GM12878 (cell line): ENCODE results near the gene COX6B1. TPM values are rescaled to one million over a fixed set of nuclear protein-coding genes. Genes with fewer than 3 reads are reported as not detected.

ENCODE experiments used
- ATAC-seq: fragments of 200-7000 bp; cut with Tn5 transposase; 3 replicates; pipeline ENCODE4 v1.9.1; 2020; ENCODE audit warnings: mild to moderate bottlenecking, moderate library complexity
- BruUV-seq: library from RNA; stranded (reverse); fragments of 400-500 nt; replicated peaks from 2 replicates; lab custom pipeline; 2021; lab: Mats Ljungman, UMichigan
- CTCF ChIA-PET: fragments of 300-600 bp; sonication (Branson Sonifier 250); formaldehyde crosslinking; extraction: SDS; loops from one replicate; lab custom pipeline; 2021; ENCODE audit warnings: inconsistent platforms; lab: Yijun Ruan, JAX
- POLR2A ChIA-PET: fragments of 350-600 bp; formaldehyde crosslinking; extraction: SDS; loops from one replicate; lab custom pipeline; 2021; ENCODE audit warnings: inconsistent platforms; lab: Charles Lee
- RAD21 ChIA-PET: fragments of 300-600 bp; sonication (Branson Sonifier 250); formaldehyde crosslinking; loops from one replicate; lab custom pipeline; 2023; ENCODE audit warnings: antibody characterized with exemption; ENCODE audit not compliant: unreplicated experiment; lab: Charles Lee
- SMC1A ChIA-PET: fragments of 300-600 bp; sonication (Branson Sonifier 250); formaldehyde crosslinking; loops from one replicate; lab custom pipeline; 2023; ENCODE audit not compliant: unreplicated experiment, uncharacterized antibody; lab: Charles Lee
- DNase-seq: peaks from one replicate; pipeline ENCODE4 v3.0.0-alpha.2; 2011; ENCODE audit warnings: low read depth, low spot score
- FAIRE-seq: peaks from 3 replicates; lab custom pipeline; 2011; peaks lifted over from hg19 to GRCh38; lab: Jason Lieb, UNC
- H2AFZ ChIP-seq: 2 replicates; pipeline ENCODE4 v1.6.0; 2011; ENCODE audit warnings: low read depth, low read length, control low read depth; ENCODE audit not compliant: control insufficient read depth
- H3K27ac ChIP-seq: 2 replicates; pipeline ENCODE4 v1.5.1; 2011; ENCODE audit warnings: control low read depth; ENCODE audit not compliant: control insufficient read depth, insufficient read depth
- H3K27me3 ChIP-seq, 2 experiments: replicated peaks in 1 of 2; 2 replicates each; pipeline versions ENCODE4 v1.6.0 to v1.6.1; 2011; ENCODE audit warnings: low read length in 1 of 2; ENCODE audit not compliant: control insufficient read depth in 2 of 2, insufficient read depth in 2 of 2
- H3K36me3 ChIP-seq, 2 experiments: 2 replicates each; pipeline ENCODE4 v1.5.1; 2011; ENCODE audit warnings: low read length in 1 of 2; ENCODE audit not compliant: control insufficient read depth in 2 of 2, insufficient read depth in 2 of 2
- H3K4me1 ChIP-seq: 2 replicates; pipeline ENCODE4 v1.6.1; 2011; ENCODE audit warnings: mild to moderate bottlenecking, low read length, moderate library complexity, mixed read lengths; ENCODE audit not compliant: control insufficient read depth, insufficient read depth
- H3K4me2 ChIP-seq: 2 replicates; pipeline ENCODE4 v1.6.0; 2011; ENCODE audit warnings: control low read depth; ENCODE audit not compliant: control insufficient read depth, insufficient read depth
- H3K4me3 ChIP-seq: fragments of 200-600 bp; sonication (generic); 2 replicates; pipeline ENCODE4 v1.5.1; 2016
- H3K79me2 ChIP-seq: 2 replicates; pipeline ENCODE4 v1.6.0; 2011; ENCODE audit warnings: low read length; ENCODE audit not compliant: control insufficient read depth, insufficient read depth
- H3K9ac ChIP-seq: 2 replicates; pipeline ENCODE4 v1.8.0; 2011; ENCODE audit warnings: low read length, control low read depth, mixed read lengths; ENCODE audit not compliant: control insufficient read depth, insufficient read depth
- H3K9me3 ChIP-seq: replicated peaks from 3 replicates; pipeline ENCODE4 v1.5.1; 2011; ENCODE audit warnings: mild to moderate bottlenecking, low read length; ENCODE audit not compliant: control insufficient read depth, insufficient read depth
- H4K20me1 ChIP-seq: 2 replicates; pipeline ENCODE4 v1.6.0; 2011; ENCODE audit not compliant: control insufficient read depth, insufficient read depth
- FOXM1 ChIP-seq: IDR thresholded peaks from 2 replicates; pipeline ENCODE4 v1.6.1; 2012; ENCODE audit warnings: low read depth, mild to moderate bottlenecking, inconsistent platforms, low read length, moderate library complexity
- HDGF ChIP-seq: fragments of 450-650 bp; IDR thresholded peaks from 2 replicates; pipeline ENCODE4 v1.6.1; 2016; ENCODE audit warnings: antibody characterized with exemption
- JUNB ChIP-seq: IDR thresholded peaks from 2 replicates; pipeline ENCODE4 v1.6.1; 2016; ENCODE audit warnings: antibody characterized with exemption, mild to moderate bottlenecking
- NR2C1 ChIP-seq: fragments of 450-650 bp; IDR thresholded peaks from 2 replicates; pipeline ENCODE4 v1.6.1; 2017; ENCODE audit warnings: antibody characterized with exemption, mild to moderate bottlenecking, moderate library complexity
- NRF1 ChIP-seq: conservative IDR thresholded peaks from 2 replicates; pipeline ENCODE4 v1.6.1; 2011; ENCODE audit warnings: mild to moderate bottlenecking, low read depth, low read length, improper control_type of control experiment
- RBBP5 ChIP-seq: fragments of 200-600 bp; sonication (generic); conservative IDR thresholded peaks from 2 replicates; pipeline ENCODE4 v1.6.1; 2016
- SMAD5 ChIP-seq: IDR thresholded peaks from 2 replicates; pipeline ENCODE4 v1.6.1; 2016; ENCODE audit warnings: antibody characterized with exemption, low read depth
- STAT1 ChIP-seq: fragments of 450-650 bp; conservative IDR thresholded peaks from 2 replicates; pipeline ENCODE4 v1.6.1; 2014; ENCODE audit warnings: antibody characterized with exemption, mild to moderate bottlenecking
- YY1 ChIP-seq: IDR thresholded peaks from 2 replicates; pipeline ENCODE4 v1.6.1; 2011; ENCODE audit warnings: low read depth, mild to moderate bottlenecking, low read length
- WGBS: methylation state at CpG from one replicate; pipeline ENCODE4 v1.1.6; 2016; ENCODE audit warnings: low lambda C conversion rate; ENCODE audit not compliant: insufficient replicate concordance, insufficient coverage; ENCODE audit errors: missing lambda C conversion rate; 5-methylcytosine and 5-hydroxymethylcytosine counted together
- in situ Hi-C: fragments of 300-500 bp; cut with MboI; formaldehyde crosslinking; loops from 9 replicates; pipeline ENCODE4 v1.14.3; 2018; ENCODE audit warnings: mixed read lengths
- intact Hi-C: fragments of 100-400 bp; cut with micrococcal nuclease; formaldehyde crosslinking; loops from one replicate; pipeline ENCODE4 v1.14.2; 2022; ENCODE audit not compliant: unreplicated experiment
- polyA plus RNA-seq, 11 experiments: library from polyadenylated mRNA; depleted of rRNA in 4 of 11; unstranded in 6 of 11; stranded (reverse) in 5 of 11; fragments of >200 nt; fragmentation: Nextera tagmentation in 4 of 11; fragmentation: Illumina TruSeq in 1 of 11; extraction: Ambion mirVana in 4 of 11; extraction: Trizol in 1 of 11; gene quantifications; 1 replicate in 1 of 11; 2 replicates in 10 of 11; pipeline versions ENCODE4 v1.2.1 to v1.2.3, GENCODE V29; 2011 to 2016; ENCODE audit warnings: inconsistent platforms in 2 of 11, missing spikeins in 2 of 11, low read depth in 1 of 11
- total RNA-seq, 4 experiments: library from RNA; depleted of rRNA in 3 of 4; stranded (reverse); fragments of >200 nt in 3 of 4; fragmentation: Illumina TruSeq in 1 of 4; extraction: Trizol in 1 of 4; gene quantifications; 2 replicates each; pipeline versions ENCODE4 v1.2.1 to v1.2.3, GENCODE V29; 2013 to 2021
- TF ChIP-seq, protein P1 (sequence below): fragments of 450-650 bp; conservative IDR thresholded peaks from 2 replicates; pipeline ENCODE4 v1.6.1; 2017; ENCODE audit warnings: mild to moderate bottlenecking, moderate library complexity
- TF ChIP-seq, protein P2 (sequence below): fragments of 450-650 bp; IDR thresholded peaks from 2 replicates; pipeline ENCODE4 v1.6.1; 2017; ENCODE audit warnings: borderline replicate concordance
- TF ChIP-seq, protein P3 (sequence below): fragments of 450-650 bp; formaldehyde crosslinking; IDR thresholded peaks from 2 replicates; pipeline ENCODE4 v1.4.0; 2022; ENCODE audit warnings: mild to moderate bottlenecking, moderate library complexity

The COX6B1 gene
- total and polyA plus RNA-seq, 10 of the 15 experiments (the other 5 are each of a cell fraction or from before 2014, with no cell fraction given): 500 to 1,700 (median 862) TPM

DNA sequence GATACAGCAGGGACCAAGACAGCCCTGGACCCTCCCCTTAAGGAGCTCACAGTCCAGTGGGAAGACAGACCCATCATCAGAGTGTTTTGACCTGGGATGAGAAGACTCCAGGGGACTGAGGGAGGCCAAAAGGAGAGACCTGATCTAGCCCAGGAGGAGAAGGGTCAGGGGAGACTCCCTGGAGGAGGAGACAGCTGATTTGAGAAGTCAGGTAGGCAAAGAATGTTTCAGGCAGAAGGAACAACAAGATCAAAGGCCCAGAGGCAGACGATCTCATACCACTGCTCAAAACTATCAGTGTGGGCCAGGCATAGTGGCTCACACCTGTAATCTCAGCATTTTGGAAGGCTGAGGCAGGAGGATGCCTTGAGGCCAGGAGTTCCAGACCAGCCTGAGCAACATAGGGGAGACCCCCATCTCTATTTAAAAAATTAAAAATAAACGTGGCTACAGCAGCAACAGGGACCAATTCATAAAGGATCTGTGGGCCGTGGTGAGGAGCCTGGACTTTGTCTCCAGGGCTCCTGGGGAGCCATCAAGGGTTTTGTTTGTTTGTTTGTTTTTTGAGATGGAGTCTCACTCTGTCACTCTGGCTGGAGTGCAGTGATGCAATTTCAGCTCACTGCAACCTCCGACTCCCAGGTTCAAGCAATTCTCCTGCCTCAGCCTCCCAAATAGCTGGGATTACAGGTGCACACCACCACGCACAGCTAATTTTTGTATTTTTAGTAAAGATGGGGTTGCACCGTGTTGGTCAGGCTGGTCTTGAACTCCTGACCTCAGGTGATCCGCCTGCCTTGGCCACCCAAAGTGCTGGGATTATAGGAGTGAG, 2.2 kb upstream of the COX6B1 start:
- ChIA-PET SMC1A (interaction anchor here (1.4 to 1.9 kb wide), 2 partner anchors 9 to 97 kb away, joined by 5 to 10 read pairs; no protein-coding TSS in a partner anchor), RAD21 (interaction anchor here (1.2 kb wide), 1 partner anchor 28 kb away, joined by 3 read pairs; no protein-coding TSS in a partner anchor), POLR2A (interaction anchor here (3.5 kb wide), 1 partner anchor 34 kb away, joined by 30 read pairs; the partner anchor contains the start of gene HAUS5)
- Histone ChIP-seq H4K20me1 (no peaks in the 10 kb centered on the region; the same call in 1 of the 2 replicates), H3K4me1 (peaks cover 30% of the 10 kb centered on the region), H3K36me3 (no peaks in the 10 kb centered on the region; a peak in 2 of 4 replicates), H3K27me3 (no peaks in the 10 kb centered on the region), H3K4me2 (no peak overlapping the region), H3K79me2 (peaks cover 25% of the 10 kb centered on the region), H3K9me3 (no peaks in the 10 kb centered on the region), H3K4me3 (no peak overlapping the region), H3K9ac (no peak overlapping the region)
- intact Hi-C loops (no loop called here), in situ Hi-C loops (no loop called here)
- no peak for DNase-seq
- WGBS: 64% methylated on average over 7 of the region's 7 CpGs
- no TSS peak for BruUV-seq
- FAIRE-seq: no peak
- TF ChIP-seq, protein P1, sequence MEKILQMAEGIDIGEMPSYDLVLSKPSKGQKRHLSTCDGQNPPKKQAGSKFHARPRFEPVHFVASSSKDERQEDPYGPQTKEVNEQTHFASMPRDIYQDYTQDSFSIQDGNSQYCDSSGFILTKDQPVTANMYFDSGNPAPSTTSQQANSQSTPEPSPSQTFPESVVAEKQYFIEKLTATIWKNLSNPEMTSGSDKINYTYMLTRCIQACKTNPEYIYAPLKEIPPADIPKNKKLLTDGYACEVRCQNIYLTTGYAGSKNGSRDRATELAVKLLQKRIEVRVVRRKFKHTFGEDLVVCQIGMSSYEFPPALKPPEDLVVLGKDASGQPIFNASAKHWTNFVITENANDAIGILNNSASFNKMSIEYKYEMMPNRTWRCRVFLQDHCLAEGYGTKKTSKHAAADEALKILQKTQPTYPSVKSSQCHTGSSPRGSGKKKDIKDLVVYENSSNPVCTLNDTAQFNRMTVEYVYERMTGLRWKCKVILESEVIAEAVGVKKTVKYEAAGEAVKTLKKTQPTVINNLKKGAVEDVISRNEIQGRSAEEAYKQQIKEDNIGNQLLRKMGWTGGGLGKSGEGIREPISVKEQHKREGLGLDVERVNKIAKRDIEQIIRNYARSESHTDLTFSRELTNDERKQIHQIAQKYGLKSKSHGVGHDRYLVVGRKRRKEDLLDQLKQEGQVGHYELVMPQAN: no peak
- TF ChIP-seq, protein P2, sequence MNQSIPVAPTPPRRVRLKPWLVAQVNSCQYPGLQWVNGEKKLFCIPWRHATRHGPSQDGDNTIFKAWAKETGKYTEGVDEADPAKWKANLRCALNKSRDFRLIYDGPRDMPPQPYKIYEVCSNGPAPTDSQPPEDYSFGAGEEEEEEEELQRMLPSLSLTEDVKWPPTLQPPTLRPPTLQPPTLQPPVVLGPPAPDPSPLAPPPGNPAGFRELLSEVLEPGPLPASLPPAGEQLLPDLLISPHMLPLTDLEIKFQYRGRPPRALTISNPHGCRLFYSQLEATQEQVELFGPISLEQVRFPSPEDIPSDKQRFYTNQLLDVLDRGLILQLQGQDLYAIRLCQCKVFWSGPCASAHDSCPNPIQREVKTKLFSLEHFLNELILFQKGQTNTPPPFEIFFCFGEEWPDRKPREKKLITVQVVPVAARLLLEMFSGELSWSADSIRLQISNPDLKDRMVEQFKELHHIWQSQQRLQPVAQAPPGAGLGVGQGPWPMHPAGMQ: no peak
- no peak for TF ChIP-seq YY1
- TF ChIP-seq SMAD5: no peak
- no peak for TF ChIP-seq NR2C1
- no peak for TF ChIP-seq RBBP5
- no peak for TF ChIP-seq HDGF
- no peak for TF ChIP-seq STAT1
- no peak for TF ChIP-seq NRF1
- TF ChIP-seq FOXM1: no peak
- no peak for TF ChIP-seq JUNB
- TF ChIP-seq, protein P3, sequence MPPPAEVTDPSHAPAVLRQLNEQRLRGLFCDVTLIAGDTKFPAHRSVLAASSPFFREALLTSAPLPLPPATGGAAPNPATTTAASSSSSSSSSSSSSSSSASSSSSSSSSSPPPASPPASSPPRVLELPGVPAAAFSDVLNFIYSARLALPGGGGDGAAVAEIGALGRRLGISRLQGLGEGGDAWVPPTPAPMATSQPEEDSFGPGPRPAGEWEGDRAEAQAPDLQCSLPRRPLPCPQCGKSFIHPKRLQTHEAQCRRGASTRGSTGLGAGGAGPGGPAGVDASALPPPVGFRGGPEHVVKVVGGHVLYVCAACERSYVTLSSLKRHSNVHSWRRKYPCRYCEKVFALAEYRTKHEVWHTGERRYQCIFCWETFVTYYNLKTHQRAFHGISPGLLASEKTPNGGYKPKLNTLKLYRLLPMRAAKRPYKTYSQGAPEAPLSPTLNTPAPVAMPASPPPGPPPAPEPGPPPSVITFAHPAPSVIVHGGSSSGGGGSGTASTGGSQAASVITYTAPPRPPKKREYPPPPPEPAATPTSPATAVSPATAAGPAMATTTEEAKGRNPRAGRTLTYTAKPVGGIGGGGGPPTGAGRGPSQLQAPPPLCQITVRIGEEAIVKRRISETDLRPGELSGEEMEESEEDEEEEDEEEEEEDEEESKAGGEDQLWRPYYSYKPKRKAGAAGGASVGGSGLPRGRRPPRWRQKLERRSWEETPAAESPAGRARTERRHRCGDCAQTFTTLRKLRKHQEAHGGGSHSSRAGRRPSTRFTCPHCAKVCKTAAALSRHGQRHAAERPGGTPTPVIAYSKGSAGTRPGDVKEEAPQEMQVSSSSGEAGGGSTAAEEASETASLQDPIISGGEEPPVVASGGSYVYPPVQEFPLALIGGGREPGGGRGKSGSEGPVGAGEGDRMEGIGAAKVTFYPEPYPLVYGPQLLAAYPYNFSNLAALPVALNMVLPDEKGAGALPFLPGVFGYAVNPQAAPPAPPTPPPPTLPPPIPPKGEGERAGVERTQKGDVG: no peak
- TF ChIP-seq, all 136 proteins: peak for 0
- CTCF ChIA-PET: interaction anchor here (0.9 kb wide), 1 partner anchor 98 kb away, joined by 3 read pairs; no protein-coding TSS in a partner anchor
- Histone ChIP-seq H2AFZ (no peak overlapping the region), H3K27ac (no peak overlapping the region)
- no peak for ATAC-seq
